A549 (cell line): ENCODE results near the gene MYH13. TPM values are rescaled to one million over a fixed set of nuclear protein-coding genes. Genes with fewer than 3 reads are reported as not detected.

Experiments
- ATAC-seq, 2 experiments: fragments of 200-7000 bp in 1 of 2; fragments of >200 bp in 1 of 2; cut with Nextera tagmentation in 1 of 2; cut with Tn5 transposase in 1 of 2; 3 replicates each; pipeline versions ENCODE4 v1.8.0 to v1.9.1; 2018 to 2020; ENCODE audit warnings: mild to moderate bottlenecking in 1 of 2, moderate library complexity in 1 of 2
- CTCF ChIA-PET: fragments of 300-600 bp; sonication (Branson Sonifier 250); formaldehyde crosslinking; extraction: SDS; loops from one replicate; lab custom pipeline; 2021; ENCODE audit warnings: antibody characterized with exemption, inconsistent platforms; lab: Yijun Ruan, JAX
- POLR2A ChIA-PET: fragments of 350-600 bp; formaldehyde crosslinking; extraction: SDS; loops from one replicate; lab custom pipeline; 2021; ENCODE audit warnings: antibody characterized with exemption, inconsistent platforms; lab: Yijun Ruan, JAX
- DNase-seq, 2 experiments: peaks; one replicate each; pipeline versions ENCODE4 v3.0.0 to v3.0.0-alpha.2; 2011 to 2016; ENCODE audit warnings: low read depth in 1 of 2, low spot score in 1 of 2
- FAIRE-seq: peaks from 2 replicates; lab custom pipeline; 2011; peaks lifted over from hg19 to GRCh38; lab: Jason Lieb, UNC
- H3K27ac ChIP-seq, 2 experiments: fragments of >200 bp; sonication (Bioruptor Twin); formaldehyde crosslinking; 3 replicates each; pipeline ENCODE4 v1.5.1; 2016 to 2017
- H3K4me1 ChIP-seq: fragments of >200 bp; sonication (Bioruptor Twin); formaldehyde crosslinking; 3 replicates; pipeline ENCODE4 v1.6.1; 2016
- H3K4me2 ChIP-seq: fragments of >200 bp; sonication (Bioruptor Twin); formaldehyde crosslinking; 3 replicates; pipeline ENCODE4 v1.6.1; 2016
- H3K4me3 ChIP-seq: fragments of >200 bp; sonication (Bioruptor Twin); formaldehyde crosslinking; 3 replicates; pipeline ENCODE4 v1.5.1; 2016
- H3K9me3 ChIP-seq: fragments of >200 bp; sonication (Bioruptor Twin); formaldehyde crosslinking; 3 replicates; pipeline ENCODE4 v1.6.1; 2016
- ATOH8 ChIP-seq: fragments of 250-450 bp; sonication (Bioruptor Pico); IDR thresholded peaks from 2 replicates; pipeline ENCODE4 v1.5.0; 2020; ENCODE audit warnings: low read depth, mild to moderate bottlenecking, moderate library complexity
- HEYL ChIP-seq: fragments of 250-450 bp; sonication (Bioruptor Pico); IDR thresholded peaks from 2 replicates; pipeline ENCODE4 v1.8.0; 2021; ENCODE audit warnings: mild to moderate bottlenecking, moderate library complexity
- HMGXB4 ChIP-seq: fragments of 250-450 bp; sonication (Bioruptor Pico); IDR thresholded peaks from 2 replicates; pipeline ENCODE4 v1.5.0; 2021; ENCODE audit warnings: mild to moderate bottlenecking, moderate library complexity, borderline replicate concordance
- HOXA7 ChIP-seq: fragments of 250-450 bp; sonication (Bioruptor Pico); IDR thresholded peaks from 2 replicates; pipeline ENCODE4 v1.5.0; 2020; ENCODE audit warnings: mild to moderate bottlenecking, moderate library complexity
- HOXB13 ChIP-seq: fragments of 250-450 bp; sonication (Bioruptor Pico); IDR thresholded peaks from 2 replicates; pipeline ENCODE4 v1.5.0; 2020; ENCODE audit warnings: low read depth, mild to moderate bottlenecking, moderate library complexity
- HOXB5 ChIP-seq: fragments of 250-450 bp; sonication (Bioruptor Pico); IDR thresholded peaks from 2 replicates; pipeline ENCODE4 v1.5.0; 2020; ENCODE audit warnings: mild to moderate bottlenecking, moderate library complexity
- JUN ChIP-seq, 2 experiments: fragments of >200 bp; sonication (Bioruptor Twin); formaldehyde crosslinking; IDR thresholded peaks; 2 replicates in 1 of 2; 3 replicates in 1 of 2; pipeline ENCODE4 v1.6.1; 2016 to 2017
- MAFK ChIP-seq: fragments of 450-650 bp; IDR thresholded peaks from 2 replicates; pipeline ENCODE4 v1.6.1; 2014; ENCODE audit not compliant: partially characterized antibody
- MYC ChIP-seq: IDR thresholded peaks from 2 replicates; pipeline ENCODE4 v1.6.1; 2012; ENCODE audit warnings: mild to moderate bottlenecking, inconsistent platforms, low read length, improper control_type of control experiment, borderline replicate concordance
- NPAS2 ChIP-seq: fragments of 250-450 bp; sonication (Bioruptor Pico); IDR thresholded peaks from 2 replicates; pipeline ENCODE4 v1.8.0; 2022; ENCODE audit warnings: mild to moderate bottlenecking, moderate library complexity, borderline replicate concordance
- NR3C1 ChIP-seq: fragments of >200 bp; sonication (Bioruptor Twin); formaldehyde crosslinking; IDR thresholded peaks from 3 replicates; pipeline ENCODE4 v1.6.1; 2017
- RAD21 ChIP-seq, 2 experiments: fragments of >200 bp in 1 of 2; sonication (Bioruptor Twin) in 1 of 2; formaldehyde crosslinking in 1 of 2; IDR thresholded peaks in 1 of 2; conservative IDR thresholded peaks in 1 of 2; 2 replicates in 1 of 2; 3 replicates in 1 of 2; pipeline ENCODE4 v1.6.1; 2012 to 2018; ENCODE audit warnings: inconsistent platforms in 1 of 2
- RARB ChIP-seq: fragments of 250-450 bp; sonication (Bioruptor Pico); IDR thresholded peaks from 2 replicates; pipeline ENCODE4 v1.8.0; 2021; ENCODE audit warnings: mild to moderate bottlenecking, moderate library complexity
- RCOR1 ChIP-seq: fragments of 150-350 bp; IDR thresholded peaks from 2 replicates; pipeline ENCODE4 v1.6.1; 2014; ENCODE audit warnings: antibody characterized with exemption, low read length, low read depth
- RFX5 ChIP-seq: fragments of 450-650 bp; IDR thresholded peaks from 2 replicates; pipeline ENCODE4 v1.7.1; 2014; ENCODE audit warnings: antibody characterized with exemption, mild to moderate bottlenecking, moderate library complexity
- RNF2 ChIP-seq: fragments of 200-600 bp; sonication (generic); IDR thresholded peaks from 2 replicates; pipeline ENCODE4 v1.6.1; 2016; ENCODE audit warnings: low read depth, mild to moderate bottlenecking, antibody characterized with exemption, moderate library complexity, borderline replicate concordance
- ZC3H11A ChIP-seq: fragments of 450-650 bp; IDR thresholded peaks from 2 replicates; pipeline ENCODE4 v1.6.1; 2014; ENCODE audit warnings: antibody characterized with exemption, mild to moderate bottlenecking
- ZNF302 ChIP-seq: fragments of 250-450 bp; sonication (Bioruptor Pico); IDR thresholded peaks from 2 replicates; pipeline ENCODE4 v1.9.0; 2021; ENCODE audit warnings: inconsistent platforms, mild to moderate bottlenecking, moderate library complexity
- ZSCAN20 ChIP-seq: fragments of 250-450 bp; sonication (Bioruptor Pico); IDR thresholded peaks from 2 replicates; pipeline ENCODE4 v1.8.0; 2022; ENCODE audit warnings: mild to moderate bottlenecking, moderate library complexity
- WGBS: methylation state at CpG from one replicate; pipeline ENCODE4 v1.1.6; 2017; ENCODE audit errors: missing lambda C conversion rate; 5-methylcytosine and 5-hydroxymethylcytosine counted together
- polyA plus RNA-seq, 4 experiments: library from polyadenylated mRNA; depleted of rRNA in 3 of 4; stranded (reverse); fragments of >200 nt; fragmentation: RNase III in 1 of 4; extraction: RNeasy Plus Mini Kit Qiagen cat#74134 plus additional on column Dnase treatment in 1 of 4; gene quantifications; 2 replicates in 3 of 4; 3 replicates in 1 of 4; pipeline ENCODE4 v1.2.3, GENCODE V29; 2011 to 2017
- TF ChIP-seq, protein P1 (sequence below): fragments of >200 bp; sonication (Bioruptor Twin); formaldehyde crosslinking; IDR thresholded peaks from 2 replicates; pipeline ENCODE4 v1.6.1; 2016
- TF ChIP-seq, protein P2 (sequence below): IDR thresholded peaks from 2 replicates; pipeline ENCODE4 v1.6.1; 2012
- TF ChIP-seq, protein P3 (sequence below): IDR thresholded peaks from 2 replicates; pipeline ENCODE4 v1.6.1; 2012; ENCODE audit warnings: low read depth, borderline replicate concordance

MYH13 gene
- polyA plus RNA-seq, 2 of the 4 experiments (the other 2 are of a cell fraction), result not detected

- ATAC-seq (no peak), DNase-seq (no peak), FAIRE-seq (peak; percentile 13)
- H3K4me1 ChIP-seq, result no peaks in the 10 kb centered on the region
- CTCF ChIA-PET, result interaction anchor here (0.6 kb wide), 1 partner anchor 471 kb away, joined by 3 read pairs; no protein-coding TSS in a partner anchor
- no peak overlapping the region for H3K4me2 ChIP-seq
- POLR2A ChIA-PET, result no interaction called here
- no peak overlapping the region for H3K4me3 ChIP-seq
- H3K27ac ChIP-seq, result no peak overlapping the region
- no peak for TF ChIP-seq RNF2
- TF ChIP-seq, protein P1, sequence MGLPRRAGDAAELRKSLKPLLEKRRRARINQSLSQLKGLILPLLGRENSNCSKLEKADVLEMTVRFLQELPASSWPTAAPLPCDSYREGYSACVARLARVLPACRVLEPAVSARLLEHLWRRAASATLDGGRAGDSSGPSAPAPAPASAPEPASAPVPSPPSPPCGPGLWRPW, result no peak
- TF ChIP-seq HEYL (CRISPR knock-in tag), result no peak
- TF ChIP-seq RFX5, result no peak
- TF ChIP-seq NPAS2 (CRISPR knock-in tag), result no peak
- TF ChIP-seq, protein P2, sequence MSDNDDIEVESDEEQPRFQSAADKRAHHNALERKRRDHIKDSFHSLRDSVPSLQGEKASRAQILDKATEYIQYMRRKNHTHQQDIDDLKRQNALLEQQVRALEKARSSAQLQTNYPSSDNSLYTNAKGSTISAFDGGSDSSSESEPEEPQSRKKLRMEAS, result no peak
- TF ChIP-seq, protein P3, sequence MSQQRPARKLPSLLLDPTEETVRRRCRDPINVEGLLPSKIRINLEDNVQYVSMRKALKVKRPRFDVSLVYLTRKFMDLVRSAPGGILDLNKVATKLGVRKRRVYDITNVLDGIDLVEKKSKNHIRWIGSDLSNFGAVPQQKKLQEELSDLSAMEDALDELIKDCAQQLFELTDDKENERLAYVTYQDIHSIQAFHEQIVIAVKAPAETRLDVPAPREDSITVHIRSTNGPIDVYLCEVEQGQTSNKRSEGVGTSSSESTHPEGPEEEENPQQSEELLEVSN, result no peak
- no peak for TF ChIP-seq ZC3H11A
- no peak for TF ChIP-seq HOXA7 (CRISPR knock-in tag)
- 30% methylated on average over 6 of the region's 6 CpGs for WGBS
- no peaks in the 10 kb centered on the region; the same call in 2 of the 3 replicates for H3K9me3 ChIP-seq
These were observed 21.5 kb upstream of the MYH13 start for GRCh38 chr17:10394201-10394887.

GRCh38 chr17:10392880-10393279 lies 20.1 kb upstream of the MYH13 start:
- FAIRE-seq (no peak), ATAC-seq (no peak), DNase-seq (no peak)
- no peaks in the 10 kb centered on the region for H3K4me1 ChIP-seq
- no peak overlapping the region for H3K27ac ChIP-seq
- ChIA-PET POLR2A (no interaction called here), CTCF (no interaction called here)
- H3K9me3 ChIP-seq, result no peaks in the 10 kb centered on the region; the same call in 2 of the 3 replicates
- no peak for TF ChIP-seq NR3C1
- 41% methylated on average over 9 of the region's 9 CpGs for WGBS
- no peak overlapping the region for H3K4me2 ChIP-seq
- no peak overlapping the region for H3K4me3 ChIP-seq

GRCh38 chr17:10385871-10386270 lies 13.1 kb upstream of the MYH13 start:
- Histone ChIP-seq H3K9me3 (no peaks in the 10 kb centered on the region), H3K27ac (no peak overlapping the region), H3K4me2 (no peak overlapping the region)
- no peak for FAIRE-seq
- no peak for ATAC-seq
- ChIA-PET CTCF (no interaction called here), POLR2A (no interaction called here)
- WGBS, result 5% methylated on average over 6 of the region's 6 CpGs
- no peak for DNase-seq
- TF ChIP-seq HOXB5 (no peak), MAFK (peak; percentile 7)
- TF ChIP-seq, all 56 proteins: peak for 1
- no peaks in the 10 kb centered on the region for H3K4me1 ChIP-seq
- H3K4me3 ChIP-seq, result no peak overlapping the region

GRCh38 chr17:10384175-10384574 lies 11.4 kb upstream of the MYH13 start:
- H3K27ac ChIP-seq, result no peak overlapping the region
- H3K4me2 ChIP-seq, result no peak overlapping the region
- ChIA-PET POLR2A (no interaction called here), CTCF (interaction anchor here (1.7 kb wide), 1 partner anchor 231 kb away, joined by 6 read pairs; no protein-coding TSS in a partner anchor)
- FAIRE-seq (no peak), DNase-seq (no peak), ATAC-seq (no peak)
- H3K4me1 ChIP-seq, result no peaks in the 10 kb centered on the region
- no peak overlapping the region for H3K4me3 ChIP-seq
- H3K9me3 ChIP-seq, result no peaks in the 10 kb centered on the region
- 64% methylated on average over 8 of the region's 8 CpGs for WGBS
- TF ChIP-seq HOXB13 (CRISPR knock-in tag), result no peak
- TF ChIP-seq, protein P1, result no peak
- TF ChIP-seq MYC, result no peak
- TF ChIP-seq, protein P2, result no peak
- TF ChIP-seq ZSCAN20 (CRISPR knock-in tag), result no peak
- TF ChIP-seq ATOH8, result no peak
- TF ChIP-seq RARB (CRISPR knock-in tag), result no peak
- no peak for TF ChIP-seq RCOR1
- TF ChIP-seq RAD21 (conservative IDR thresholded peaks at IDR 0.05 in 1 of 2, IDR thresholded peaks at IDR 0.05 in 1 of 2), result no peak
- TF ChIP-seq HMGXB4 (CRISPR knock-in tag), result no peak
- no peak for TF ChIP-seq ZNF302 (CRISPR knock-in tag)
- no peak for TF ChIP-seq HOXA7 (CRISPR knock-in tag)
- TF ChIP-seq RNF2, result no peak
- TF ChIP-seq HOXB5, result no peak
- TF ChIP-seq JUN (IDR thresholded peaks at IDR 0.05), result no peak
